ENCODE results near the gene FAAP20. TPM values are rescaled to one million over a fixed set of nuclear protein-coding genes. Genes with fewer than 3 reads are reported as not detected.

The FAAP20 gene
- total RNA-seq, 1 donor from 2014 or later = 93.7 TPM

GRCh38 chr1:2175681-2176454 lies 18.7 kb downstream of the FAAP20 start:
- no peak for DNase-seq (ENCODE audit: low read depth, low spot score)
- H3K27ac Mint-ChIP-seq (ENCODE audit: unreplicated experiment) = no peak overlapping the region
- no peak for TF ChIP-seq CTCF (conservative IDR thresholded peaks at IDR 0.05)
- no peaks in the 10 kb centered on the region for H3K36me3 Mint-ChIP-seq (ENCODE audit: low read depth)
- peaks cover 6% of the 10 kb centered on the region for H3K4me1 Mint-ChIP-seq
- H3K27me3 Mint-ChIP-seq (ENCODE audit: low read depth) = no peaks in the 10 kb centered on the region
- no peaks in the 10 kb centered on the region for H3K9me3 Mint-ChIP-seq
- H3K4me3 Mint-ChIP-seq = no peak overlapping the region

- Mint-ChIP-seq H3K9me3 (no peaks in the 10 kb centered on the region), H3K27ac (ENCODE audit: unreplicated experiment) (no peak overlapping the region), H3K4me1 (peaks cover 6% of the 10 kb centered on the region), H3K27me3 (ENCODE audit: low read depth) (no peaks in the 10 kb centered on the region), H3K36me3 (ENCODE audit: low read depth) (no peaks in the 10 kb centered on the region), H3K4me3 (no peak overlapping the region)
- DNase-seq (ENCODE audit: low read depth, low spot score) = no peak
- TF ChIP-seq CTCF (conservative IDR thresholded peaks at IDR 0.05) = no peak
Observed at GRCh38 chr1:2175055-2175414, 19.5 kb downstream of the FAAP20 start.

- H3K27ac Mint-ChIP-seq (ENCODE audit: unreplicated experiment) = no peak overlapping the region
- peak; percentile 89 for TF ChIP-seq CTCF (conservative IDR thresholded peaks at IDR 0.05)
- no peaks in the 10 kb centered on the region for H3K27me3 Mint-ChIP-seq (ENCODE audit: low read depth)
- H3K4me1 Mint-ChIP-seq = peaks cover 3% of the 10 kb centered on the region
- H3K36me3 Mint-ChIP-seq (ENCODE audit: low read depth) = no peaks in the 10 kb centered on the region
- no peaks in the 10 kb centered on the region for H3K9me3 Mint-ChIP-seq
- peak; percentile 67 for DNase-seq (ENCODE audit: low read depth, low spot score)
- no peak overlapping the region for H3K4me3 Mint-ChIP-seq
Observed at GRCh38 chr1:2174348-2175054, 20.1 kb downstream of the FAAP20 start.

GRCh38 chr1:2173546-2174347 lies 20.8 kb downstream of the FAAP20 start:
- TF ChIP-seq CTCF (conservative IDR thresholded peaks at IDR 0.05) = no peak
- H3K27me3 Mint-ChIP-seq (ENCODE audit: low read depth) = no peaks in the 10 kb centered on the region
- H3K36me3 Mint-ChIP-seq (ENCODE audit: low read depth) = no peaks in the 10 kb centered on the region
- H3K27ac Mint-ChIP-seq (ENCODE audit: unreplicated experiment) = no peak overlapping the region
- no peaks in the 10 kb centered on the region for H3K4me1 Mint-ChIP-seq
- no peak overlapping the region for H3K4me3 Mint-ChIP-seq
- H3K9me3 Mint-ChIP-seq = no peaks in the 10 kb centered on the region
- DNase-seq (ENCODE audit: low read depth, low spot score) = no peak

- Mint-ChIP-seq H3K9me3 (no peaks in the 10 kb centered on the region), H3K27ac (ENCODE audit: unreplicated experiment) (no peak overlapping the region), H3K36me3 (ENCODE audit: low read depth) (no peaks in the 10 kb centered on the region), H3K4me1 (no peaks in the 10 kb centered on the region), H3K27me3 (ENCODE audit: low read depth) (no peaks in the 10 kb centered on the region), H3K4me3 (no peak overlapping the region)
- DNase-seq (ENCODE audit: low read depth, low spot score) = no peak
- no peak for TF ChIP-seq CTCF (conservative IDR thresholded peaks at IDR 0.05)
Observed at GRCh38 chr1:2172551-2173146, 21.9 kb downstream of the FAAP20 start.
